NCI-H2227 (cell line): ENCODE data around the gene SLC10A3.

Source experiments
- DNase-seq: peaks from one replicate; lab custom pipeline; 2025; ENCODE audit not compliant: unreplicated experiment; lab: John Stamatoyannopoulos, UW

The SLC10A3 gene

DNA sequence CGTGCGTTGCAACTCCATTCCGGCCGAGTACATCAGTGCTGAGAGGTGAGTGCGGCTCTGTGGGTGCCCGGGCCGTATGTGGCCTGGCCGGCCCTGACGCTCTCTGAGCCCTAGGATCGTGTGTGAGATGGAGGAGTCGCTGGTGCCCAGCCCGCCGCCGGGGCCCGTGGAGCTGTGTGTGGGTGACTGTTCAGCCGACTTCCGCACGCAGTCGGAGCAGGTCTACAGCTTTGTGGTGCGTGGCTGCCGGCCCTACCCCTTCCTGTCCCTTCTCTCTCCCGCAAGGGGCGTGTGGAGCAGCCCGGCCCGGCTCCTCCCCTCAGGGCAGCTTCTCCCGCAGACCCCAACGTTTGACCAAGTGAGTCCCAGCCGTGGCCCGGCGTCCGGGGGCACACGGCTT lies 24.4 kb downstream of the SLC10A3 start:
- no peak for DNase-seq

DNA sequence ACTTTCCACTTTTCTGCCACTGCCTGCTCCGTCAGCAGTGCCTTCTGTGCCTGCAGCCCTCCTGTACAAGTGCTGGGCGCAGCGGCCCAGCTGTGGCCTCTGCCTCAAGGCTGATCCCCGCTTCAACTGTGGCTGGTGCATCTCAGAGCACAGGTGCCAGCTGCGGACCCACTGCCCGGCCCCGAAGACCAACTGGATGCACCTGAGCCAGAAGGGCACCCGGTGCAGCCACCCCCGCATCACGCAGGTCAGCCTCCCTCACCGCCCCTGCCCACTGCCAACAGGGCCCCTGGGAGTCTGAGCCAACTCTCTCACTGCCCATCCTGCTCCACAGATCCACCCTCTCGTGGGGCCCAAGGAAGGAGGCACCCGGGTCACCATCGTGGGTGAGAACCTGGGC lies 24.8 kb downstream of the SLC10A3 start:
- DNase-seq, result no peak

DNA sequence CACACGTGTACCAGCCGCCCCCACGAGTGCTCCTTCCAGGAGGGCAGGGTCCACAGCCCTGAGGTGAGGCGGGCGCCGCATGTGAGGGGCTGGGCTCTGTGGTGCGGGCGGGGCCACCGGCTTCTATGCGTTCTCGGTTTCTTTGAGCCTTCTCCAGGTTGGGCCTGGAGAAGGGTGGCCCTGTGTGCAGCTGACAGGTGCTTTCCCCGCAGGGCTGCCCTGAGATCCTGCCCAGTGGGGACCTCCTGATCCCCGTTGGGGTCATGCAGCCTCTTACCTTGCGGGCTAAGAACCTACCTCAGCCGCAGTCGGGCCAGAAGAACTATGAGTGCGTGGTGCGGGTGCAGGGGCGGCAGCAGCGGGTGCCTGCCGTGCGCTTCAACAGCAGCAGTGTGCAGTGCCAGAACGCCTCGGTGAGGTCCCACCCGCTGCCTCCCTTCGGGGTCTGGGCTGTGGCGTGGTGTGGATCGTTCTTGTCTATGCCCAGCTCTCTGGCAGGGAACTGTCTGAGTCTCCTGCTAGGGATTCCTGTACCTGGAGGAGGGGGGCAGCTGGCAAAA lies 25.5 kb downstream of the SLC10A3 start:
- no peak for DNase-seq

DNA sequence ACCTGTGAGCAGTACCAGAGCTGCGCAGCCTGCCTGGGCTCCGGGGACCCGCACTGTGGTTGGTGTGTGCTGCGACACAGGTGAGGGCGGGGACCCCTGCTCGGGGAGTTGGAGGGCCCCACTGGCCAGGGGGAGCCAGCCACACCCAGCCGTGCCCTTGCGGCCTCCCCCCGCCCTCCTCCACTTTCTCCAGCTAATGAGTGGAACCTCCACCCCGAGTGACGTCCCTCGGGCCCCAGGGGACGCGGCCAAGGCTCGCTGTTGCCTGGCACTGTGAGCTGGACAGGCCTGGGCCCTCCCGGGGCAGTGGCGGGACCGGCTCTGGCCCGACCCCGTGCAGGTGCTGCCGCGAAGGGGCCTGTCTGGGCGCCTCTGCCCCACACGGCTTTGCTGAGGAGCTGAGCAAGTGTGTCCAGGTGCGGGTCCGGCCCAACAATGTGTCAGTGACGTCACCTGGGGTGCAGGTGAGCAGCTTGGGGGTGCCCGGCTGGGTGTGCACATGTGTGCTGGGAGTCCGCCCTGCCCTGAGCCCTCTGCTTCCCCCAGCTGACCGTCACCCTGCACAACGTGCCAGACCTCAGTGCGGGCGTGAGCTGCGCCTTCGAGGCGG lies 26.7 kb downstream of the SLC10A3 start:
- DNase-seq, result no peak

DNA sequence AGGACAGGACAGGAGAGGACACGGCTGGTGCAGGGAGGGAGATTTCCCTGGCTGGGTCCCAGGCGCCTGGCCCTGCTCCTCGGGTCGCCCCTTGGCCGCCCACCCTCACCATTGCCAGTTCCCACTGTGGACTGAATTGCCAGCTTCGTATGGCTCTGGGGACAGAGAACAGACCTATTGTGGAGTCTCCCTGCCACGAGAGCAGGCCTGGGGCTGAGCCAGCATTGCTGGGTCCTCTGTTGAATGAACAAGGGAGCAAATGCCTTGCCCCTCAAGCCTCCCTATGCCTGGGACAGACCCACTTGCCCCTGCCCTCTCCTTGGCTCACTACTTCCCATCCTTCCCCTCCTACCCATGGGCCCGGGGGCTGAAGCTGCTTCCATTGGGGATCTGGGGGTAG lies 28.0 kb downstream of the SLC10A3 start:
- DNase-seq, result no peak

DNA sequence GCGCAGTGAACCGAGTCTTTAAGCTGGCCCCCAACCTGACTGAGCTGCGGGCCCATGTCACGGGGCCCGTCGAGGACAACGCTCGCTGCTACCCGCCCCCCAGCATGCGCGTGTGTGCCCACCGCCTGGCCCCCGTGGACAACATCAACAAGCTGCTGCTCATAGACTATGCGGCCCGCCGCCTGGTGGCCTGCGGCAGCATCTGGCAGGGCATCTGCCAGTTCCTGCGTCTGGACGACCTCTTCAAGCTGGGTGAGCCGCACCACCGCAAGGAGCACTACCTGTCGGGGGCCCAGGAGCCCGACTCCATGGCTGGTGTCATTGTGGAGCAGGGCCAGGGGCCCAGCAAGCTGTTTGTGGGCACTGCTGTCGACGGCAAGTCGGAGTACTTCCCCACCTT lies 30.1 kb downstream of the SLC10A3 start:
- DNase-seq, result peak; percentile 12

DNA sequence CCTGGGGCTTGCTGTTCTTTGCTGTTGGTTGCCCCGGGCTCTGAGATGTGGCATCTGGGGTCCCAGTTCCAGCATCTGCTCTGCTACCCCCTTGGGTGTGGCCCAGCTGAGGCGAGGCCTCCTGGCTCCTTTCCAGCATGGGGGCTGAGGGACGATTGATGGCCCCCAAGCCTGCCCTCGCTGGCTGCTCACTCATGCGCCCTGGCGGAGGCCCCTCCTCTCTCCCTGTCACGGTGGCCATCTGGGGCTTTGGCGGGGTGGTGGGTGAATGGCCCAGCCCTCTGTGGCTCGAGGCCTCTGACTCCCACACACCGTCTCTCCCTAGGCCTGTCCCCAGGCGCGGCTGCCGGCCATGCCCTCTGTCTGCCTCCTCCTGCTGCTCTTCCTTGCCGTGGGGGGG lies 30.6 kb downstream of the SLC10A3 start:
- no peak for DNase-seq

DNA sequence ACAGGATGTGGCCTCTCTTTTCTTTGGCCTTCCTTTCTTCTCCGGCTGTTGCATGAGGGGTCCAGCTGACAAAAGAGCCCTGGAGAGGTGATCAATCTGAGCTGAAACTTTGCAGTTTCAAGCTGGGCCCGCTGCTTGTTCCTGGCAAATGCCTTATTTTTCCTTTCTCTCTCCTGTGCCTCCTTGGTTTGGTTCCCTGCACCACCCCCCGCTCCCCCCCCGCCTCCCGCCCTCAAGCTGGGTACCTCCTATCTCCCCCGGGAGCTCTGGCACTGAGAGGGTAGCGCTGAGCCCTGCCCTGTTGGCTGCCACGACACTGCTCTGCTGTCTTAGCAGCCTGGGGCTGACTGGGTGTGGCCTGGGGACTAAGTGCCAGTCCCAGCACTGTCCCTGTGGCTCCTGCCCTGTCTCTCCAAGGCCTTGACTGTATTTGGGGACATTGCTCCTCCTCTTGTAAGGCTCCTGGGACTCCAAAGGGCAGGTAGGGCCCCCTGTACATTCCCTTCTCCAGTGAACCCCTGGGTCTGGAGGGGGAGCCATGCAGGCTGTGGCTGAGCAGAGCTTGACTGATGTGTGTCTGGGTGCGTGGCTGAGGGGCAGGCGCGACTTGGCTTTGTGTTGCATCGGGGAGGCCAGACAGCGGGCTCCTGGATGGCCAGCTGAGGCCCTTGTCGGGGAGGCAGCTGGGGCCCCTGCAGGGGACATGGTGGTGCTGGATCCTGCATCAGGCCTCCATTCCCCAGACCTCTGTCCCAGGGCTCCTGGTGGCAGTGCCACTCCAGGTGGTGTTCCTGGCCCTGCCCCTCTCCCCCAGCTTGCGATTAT lies 31.3 kb downstream of the SLC10A3 start:
- DNase-seq, result peak; percentile 25

DNA sequence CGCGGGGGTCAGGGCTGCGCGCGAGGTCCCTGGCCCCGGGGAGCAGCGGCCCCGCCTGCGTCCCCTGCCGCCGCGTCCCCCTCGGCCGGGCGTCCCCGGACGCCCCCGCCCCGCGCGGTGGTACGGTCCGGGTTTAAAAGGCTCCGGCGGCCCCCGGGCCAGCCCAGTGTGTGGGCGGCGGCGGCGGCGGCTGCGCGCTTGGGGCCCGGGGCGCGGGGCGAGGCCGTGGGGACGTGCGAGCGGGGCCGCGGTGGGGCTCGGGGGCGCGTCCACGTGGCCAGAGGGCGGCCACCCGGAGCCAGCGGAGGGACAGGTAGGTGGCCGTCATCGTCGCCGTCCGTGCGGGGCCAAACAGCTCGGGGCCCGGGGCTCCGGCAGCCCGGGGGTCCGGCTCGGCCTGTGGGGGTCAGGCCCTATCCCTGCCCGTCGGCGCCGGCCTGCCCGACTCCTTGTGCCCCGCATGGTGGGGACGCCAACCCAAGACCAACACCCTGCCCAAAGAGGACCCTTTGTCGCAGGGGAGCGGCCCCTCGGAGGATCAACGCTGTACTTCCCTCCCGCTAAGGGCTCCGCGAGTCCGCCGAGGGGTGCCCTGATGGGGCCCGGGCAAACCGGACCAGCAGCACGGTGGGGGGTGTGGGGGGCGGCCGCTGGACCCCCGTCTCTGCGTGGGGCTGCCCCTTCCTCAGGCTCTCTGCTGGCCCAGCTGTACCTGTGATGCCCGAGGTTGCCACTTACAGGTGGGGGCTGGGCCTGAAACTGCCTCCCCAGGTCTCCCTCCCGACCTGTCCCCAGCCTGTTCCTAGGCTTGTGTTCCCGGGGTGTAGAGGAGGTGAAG lies 32.1 kb downstream of the SLC10A3 start, which contains the start of gene PLXNA3:
PLXNA3 (plus strand) TSS at position 166 of the 838 bp plus-strand sequence. CDS start 1,903 bp downstream, outside the sequence.
- DNase-seq, result peak; percentile 73

DNA sequence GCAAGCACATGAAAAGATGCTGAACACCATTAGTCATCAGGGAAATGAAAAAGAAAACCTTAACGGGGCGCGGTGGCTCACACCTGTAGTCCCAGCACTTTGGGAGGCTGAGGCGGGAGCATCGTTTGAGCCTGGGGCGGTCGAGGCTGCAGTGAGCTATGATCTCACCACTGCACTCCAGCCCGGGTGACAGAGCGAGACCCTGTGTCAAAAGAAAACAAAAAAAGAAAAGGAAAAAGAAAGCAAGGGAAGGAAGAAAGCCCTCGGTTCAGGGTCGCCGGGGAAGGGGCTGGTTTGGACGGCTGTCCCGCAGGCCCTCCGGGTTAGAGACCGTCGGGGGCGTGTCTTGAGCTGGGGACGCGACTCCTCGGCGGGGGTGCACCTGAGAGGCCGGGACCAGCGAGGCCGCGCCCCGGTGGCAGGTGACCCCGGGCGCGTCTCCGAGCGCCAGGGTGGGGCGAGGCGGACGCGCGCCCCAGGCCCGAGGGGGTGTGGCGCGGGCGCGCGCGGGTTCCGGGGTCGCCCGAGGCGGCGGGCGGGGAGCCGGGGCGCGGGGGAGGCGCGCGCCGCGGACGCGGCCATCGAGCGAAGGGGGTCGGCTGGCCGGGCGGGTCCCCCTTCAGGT lies 32.8 kb downstream of the SLC10A3 start:
- peak; percentile 74 for DNase-seq

DNA sequence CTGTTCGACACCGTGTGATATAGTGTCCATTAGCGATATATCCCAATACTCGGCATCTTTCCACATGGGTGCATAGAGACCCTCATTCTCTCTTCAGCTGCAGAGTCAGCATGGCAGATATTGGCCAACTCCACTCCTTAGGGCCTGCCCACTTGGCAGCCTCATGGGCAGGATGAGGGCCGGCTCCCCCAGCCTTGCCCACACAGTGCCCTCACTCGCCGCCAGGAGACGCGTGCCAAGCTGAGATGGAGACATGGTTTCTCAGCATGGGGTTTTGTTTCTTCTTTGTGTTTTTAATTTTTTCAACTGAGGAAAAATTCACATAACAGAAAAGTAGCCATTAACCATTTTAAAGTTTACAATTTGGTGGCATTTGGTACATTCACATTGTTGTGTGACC lies 37.6 kb downstream of the SLC10A3 start:
- DNase-seq, result no peak

DNA sequence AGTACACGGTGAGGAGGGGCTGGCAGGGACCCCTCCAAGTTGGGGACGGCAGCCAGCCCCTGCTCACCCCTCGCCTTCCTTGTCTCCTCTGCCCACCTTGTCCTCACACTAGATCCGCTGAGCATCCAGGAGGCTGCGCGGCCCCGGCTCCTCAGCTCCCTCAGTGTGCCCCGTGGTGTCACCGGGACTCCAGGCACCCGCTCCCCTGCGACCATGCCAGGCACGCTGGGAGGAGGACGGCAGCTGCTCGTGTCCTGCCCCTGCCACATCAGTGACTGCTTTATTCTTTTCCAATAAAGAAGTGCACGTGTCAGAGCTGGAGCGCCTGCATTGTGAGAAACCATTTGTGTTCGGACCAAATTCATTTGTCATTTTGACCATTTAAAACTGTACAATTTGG lies 40.1 kb downstream of the SLC10A3 start:
- no peak for DNase-seq

DNA sequence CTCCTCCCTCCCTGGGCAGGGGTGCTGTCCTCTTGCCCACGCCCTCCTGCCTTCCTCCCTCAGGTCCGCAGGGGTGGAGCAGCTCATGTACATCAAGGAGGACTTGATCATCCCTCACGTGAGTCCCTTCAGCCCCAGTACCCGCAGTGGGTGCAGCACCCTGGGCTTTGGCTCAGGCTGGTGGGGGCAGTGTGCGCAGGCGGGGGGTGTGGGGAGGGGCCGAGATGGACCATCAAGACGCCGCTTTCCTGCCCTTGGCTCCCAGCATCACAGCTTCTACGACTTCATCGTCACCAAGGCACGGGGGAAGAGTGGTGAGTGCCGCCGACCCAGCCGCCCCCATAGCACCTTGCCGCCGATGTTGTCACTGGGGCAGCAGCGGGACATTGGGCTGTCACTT lies 40.8 kb downstream of the SLC10A3 start:
- DNase-seq, result no peak

DNA sequence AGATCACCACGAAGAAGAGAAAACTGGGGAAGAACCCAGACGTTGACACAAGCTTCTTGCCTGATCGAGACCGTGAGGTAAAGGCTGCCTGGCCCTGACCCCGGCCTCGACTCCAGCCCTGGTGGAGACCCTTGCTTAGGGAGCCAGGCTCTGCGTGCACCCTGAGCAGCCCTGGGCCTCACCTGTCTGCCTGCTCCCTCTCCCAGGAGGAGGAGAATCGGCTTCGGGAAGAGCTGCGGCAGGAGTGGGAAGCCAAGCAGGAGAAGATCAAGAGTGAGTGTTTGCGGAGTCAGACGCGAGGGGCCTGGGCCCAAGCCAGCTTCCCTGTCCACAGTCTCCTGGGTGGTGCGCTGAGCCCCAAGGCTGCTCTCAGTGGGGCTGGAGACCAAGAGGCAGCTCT lies 41.9 kb downstream of the SLC10A3 start:
- DNase-seq, result no peak

DNA sequence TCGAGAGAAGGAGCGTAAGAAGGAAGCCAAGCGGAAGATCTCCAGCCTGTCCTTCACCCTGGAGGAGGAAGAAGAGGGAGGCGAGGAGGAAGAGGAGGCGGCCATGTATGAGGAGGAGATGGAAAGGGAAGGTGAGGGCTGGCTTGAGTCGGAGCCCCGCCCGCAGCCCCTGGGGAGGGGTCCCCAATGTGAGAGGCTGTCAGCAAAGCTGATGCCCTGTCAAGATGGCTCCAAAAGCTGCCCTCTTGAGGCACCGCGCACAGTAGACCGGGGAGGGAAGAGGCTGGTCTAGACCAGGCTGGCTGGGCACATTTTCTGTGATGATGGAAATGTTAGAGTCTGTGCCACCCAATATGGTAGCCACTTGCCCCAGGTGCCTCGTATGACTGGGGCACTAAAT lies 44.0 kb downstream of the SLC10A3 start:
- no peak for DNase-seq

DNA sequence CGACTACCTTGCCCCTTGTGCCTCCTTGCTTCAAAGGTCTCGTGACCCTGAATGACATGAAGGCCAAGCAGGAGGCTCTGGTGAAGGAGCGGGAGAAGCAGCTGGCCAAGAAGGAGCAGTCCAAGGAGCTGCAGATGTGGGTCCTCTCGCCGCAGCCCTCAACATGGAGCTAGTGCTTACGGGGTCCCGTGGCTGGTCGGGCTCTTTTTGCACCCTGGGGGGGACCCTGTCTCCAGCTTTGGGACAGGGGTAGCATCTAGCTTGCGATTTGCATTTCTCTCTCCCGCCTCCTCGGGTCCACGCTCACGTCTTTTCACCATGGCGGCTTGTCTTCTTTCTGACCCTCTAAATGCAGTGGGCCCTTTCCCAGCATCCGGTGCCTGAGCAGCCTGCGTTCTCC lies 44.7 kb downstream of the SLC10A3 start:
- no peak for DNase-seq

DNA sequence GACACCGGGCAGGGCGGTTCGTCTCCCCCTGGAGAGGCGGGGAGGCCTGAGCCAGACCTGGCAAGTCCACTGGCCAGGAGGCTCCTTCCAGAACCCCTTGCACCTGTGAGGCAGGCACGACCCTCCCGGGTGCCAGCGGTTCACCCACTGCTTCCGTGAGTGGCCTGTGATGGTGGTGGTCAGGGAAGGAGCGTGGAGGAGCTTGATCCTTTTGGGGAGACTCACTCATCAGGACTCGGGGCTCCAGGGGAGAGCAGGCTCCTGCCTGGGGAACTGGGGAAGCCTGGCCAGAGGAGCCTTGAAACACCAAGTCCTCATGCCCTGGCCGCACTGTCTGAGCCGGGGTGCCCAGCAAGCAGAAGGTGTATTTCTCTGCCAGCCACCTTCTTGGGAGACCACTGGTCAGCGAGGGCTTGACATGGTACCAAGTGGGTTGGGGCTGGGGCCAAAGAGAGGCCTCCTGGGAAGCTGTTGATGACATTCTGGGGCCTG lies 45.6 kb downstream of the SLC10A3 start:
- DNase-seq, result no peak

DNA sequence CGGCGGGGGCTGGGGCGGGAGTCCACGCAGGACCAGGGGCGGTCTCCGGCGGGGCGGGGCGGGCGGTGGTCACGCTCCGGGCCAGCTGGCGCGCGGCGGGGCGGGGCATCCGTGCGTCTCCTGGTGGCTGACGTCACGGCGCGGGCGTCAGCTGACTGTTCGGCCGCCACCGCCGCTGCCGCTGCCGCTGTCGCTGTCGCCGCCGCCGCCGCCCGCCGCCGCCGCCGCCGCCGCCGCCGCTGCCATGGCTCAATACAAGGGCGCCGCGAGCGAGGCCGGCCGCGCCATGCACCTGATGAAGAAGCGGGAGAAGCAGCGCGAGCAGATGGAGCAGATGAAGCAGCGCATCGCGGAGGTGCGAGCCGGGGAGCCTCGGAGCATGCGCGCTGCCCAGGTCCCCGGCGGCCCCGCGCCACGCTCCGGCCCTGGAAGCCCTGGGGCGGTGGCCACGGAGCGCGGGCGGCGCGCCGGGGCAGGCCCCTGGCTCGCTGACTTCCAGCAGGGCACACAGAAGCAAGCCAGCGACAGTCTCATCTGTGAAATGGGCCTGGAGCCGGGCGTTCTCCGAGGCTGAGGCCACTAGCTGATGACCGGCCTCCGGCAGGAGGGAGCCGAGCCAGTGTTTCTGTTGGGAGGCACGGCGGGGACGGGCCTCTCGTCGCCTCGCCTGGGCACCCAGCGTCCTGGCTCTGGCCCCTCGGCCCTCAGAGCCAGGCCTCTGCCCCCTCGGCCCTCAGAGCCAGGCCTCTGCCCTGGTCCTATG lies 46.3 kb downstream of the SLC10A3 start, which contains the start of gene FAM50A:
FAM50A (plus strand) TSS at position 150 of the 763 bp plus-strand sequence; CDS start at position 245, 95 bp downstream.
- peak; percentile 82 for DNase-seq

DNA sequence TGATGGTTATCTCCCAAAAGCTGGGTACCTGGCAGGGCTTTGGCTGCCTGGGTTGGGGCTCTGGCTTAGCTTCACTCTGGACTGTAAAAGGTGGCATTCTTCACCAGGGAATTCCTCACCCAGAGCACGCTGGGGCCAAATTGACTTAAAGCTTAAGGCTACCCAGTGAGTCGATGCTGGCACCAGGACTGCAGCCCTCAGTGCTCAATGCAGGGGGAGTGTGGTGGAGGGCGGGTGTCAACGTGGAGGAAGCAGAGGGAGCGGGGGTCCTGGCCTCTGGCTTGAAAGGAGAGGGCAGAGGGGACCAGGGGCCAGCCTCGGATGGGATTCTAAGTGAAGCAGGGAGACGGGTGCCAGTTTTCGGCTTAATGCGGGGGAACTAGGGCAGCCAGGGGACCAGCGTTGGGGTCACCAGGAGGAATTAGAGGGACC lies 46.9 kb downstream of the SLC10A3 start:
- peak; percentile 24 for DNase-seq
